WTC11 (cell line): Measurements from ENCODE around the gene BICRA. TPM values are rescaled to one million over a fixed set of nuclear protein-coding genes. Genes with fewer than 3 reads are reported as not detected.

Experiments used
- ATAC-seq: fragments of 200-7000 bp; cut with Tn5 transposase; 2 replicates; pipeline ENCODE4 v1.10.0; 2021; ENCODE audit warnings: mild to moderate bottlenecking, moderate library complexity
- CTCF ChIA-PET: fragments of 300-600 bp; sonication (Branson Sonifier 250); formaldehyde crosslinking; loops from one replicate; lab custom pipeline; 2021; ENCODE audit warnings: antibody characterized with exemption; lab: Charles Lee
- POLR2A ChIA-PET: fragments of 350-600 bp; sonication (Branson Sonifier 250); formaldehyde crosslinking; loops from one replicate; lab custom pipeline; 2021; ENCODE audit warnings: antibody characterized with exemption; lab: Charles Lee
- DNase-seq: peaks from one replicate; pipeline ENCODE4 v3.0.0; 2021; ENCODE audit warnings: low spot score
- H3K27ac Mint-ChIP-seq: 2 replicates; pipeline ENCODE4 v1.8.0; 2021; ENCODE audit warnings: mixed read lengths
- H3K27me3 Mint-ChIP-seq: 2 replicates; pipeline ENCODE4 v1.8.0; 2021; ENCODE audit warnings: low read depth, mild to moderate bottlenecking, moderate library complexity, mixed read lengths
- H3K36me3 Mint-ChIP-seq: 2 replicates; pipeline ENCODE4 v1.8.0; 2021; ENCODE audit warnings: mixed read lengths
- H3K4me1 Mint-ChIP-seq: 2 replicates; pipeline ENCODE4 v1.8.0; 2022; ENCODE audit warnings: mixed read lengths
- H3K4me3 Mint-ChIP-seq: 2 replicates; pipeline ENCODE4 v1.8.0; 2021; ENCODE audit warnings: mild to moderate bottlenecking, moderate library complexity, mixed read lengths
- H3K9me3 Mint-ChIP-seq: 2 replicates; pipeline ENCODE4 v1.8.0; 2021; ENCODE audit warnings: mixed read lengths
- ATF2 ChIP-seq: sonication (generic); formaldehyde crosslinking; IDR thresholded peaks from 2 replicates; pipeline ENCODE4 v1.8.1; 2022; ENCODE audit warnings: low read depth, missing genetic modification reagents, borderline replicate concordance
- E2F4 ChIP-seq: sonication (generic); formaldehyde crosslinking; IDR thresholded peaks from 2 replicates; pipeline ENCODE4 v1.8.1; 2022; ENCODE audit warnings: low read depth, mild to moderate bottlenecking, moderate library complexity, missing genetic modification reagents, borderline replicate concordance
- E2F5 ChIP-seq: sonication (generic); formaldehyde crosslinking; IDR thresholded peaks from 2 replicates; pipeline ENCODE4 v1.8.1; 2022; ENCODE audit warnings: mild to moderate bottlenecking, moderate library complexity, missing genetic modification reagents
- ESRRA ChIP-seq: sonication (generic); formaldehyde crosslinking; IDR thresholded peaks from 2 replicates; pipeline ENCODE4 v1.8.1; 2022; ENCODE audit warnings: mild to moderate bottlenecking, missing genetic modification reagents, borderline replicate concordance
- FOXJ3 ChIP-seq: sonication (generic); formaldehyde crosslinking; IDR thresholded peaks from 2 replicates; pipeline ENCODE4 v1.9.0; 2021; ENCODE audit warnings: missing genetic modification reagents, mild to moderate bottlenecking, borderline replicate concordance
- FOXP4 ChIP-seq: sonication (generic); formaldehyde crosslinking; IDR thresholded peaks from 2 replicates; pipeline ENCODE4 v1.8.0; 2022; ENCODE audit warnings: mild to moderate bottlenecking, missing genetic modification reagents
- GTF2I ChIP-seq: fragments of 250-450 bp; sonication (Bioruptor Pico); conservative IDR thresholded peaks from 2 replicates; pipeline ENCODE4 v1.4.0; 2021; ENCODE audit warnings: mild to moderate bottlenecking
- JAZF1 ChIP-seq: fragments of 250-450 bp; sonication (Bioruptor Pico); IDR thresholded peaks from 2 replicates; pipeline ENCODE4 v1.9.0; 2021; ENCODE audit warnings: moderate library complexity, mild to moderate bottlenecking, inconsistent platforms
- MLX ChIP-seq: sonication (generic); formaldehyde crosslinking; IDR thresholded peaks from 2 replicates; pipeline ENCODE4 v1.8.1; 2023; ENCODE audit warnings: mild to moderate bottlenecking, missing genetic modification reagents, moderate library complexity
- NFE2L1 ChIP-seq: sonication (generic); formaldehyde crosslinking; IDR thresholded peaks from 2 replicates; pipeline ENCODE4 v1.8.1; 2023; ENCODE audit warnings: missing genetic modification reagents
- NR2C2 ChIP-seq: sonication (generic); formaldehyde crosslinking; IDR thresholded peaks from 2 replicates; pipeline ENCODE4 v1.8.0; 2022; ENCODE audit warnings: mild to moderate bottlenecking, missing genetic modification reagents
- PRDM15 ChIP-seq: sonication (generic); formaldehyde crosslinking; IDR thresholded peaks from 2 replicates; pipeline ENCODE4 v1.8.0; 2022; ENCODE audit warnings: missing genetic modification reagents
- RORB ChIP-seq: fragments of 250-450 bp; sonication (Bioruptor Pico); IDR thresholded peaks from 2 replicates; pipeline ENCODE4 v1.9.0; 2021; ENCODE audit warnings: mild to moderate bottlenecking
- TEAD4 ChIP-seq: sonication (generic); formaldehyde crosslinking; IDR thresholded peaks from 2 replicates; pipeline ENCODE4 v1.8.0; 2022; ENCODE audit warnings: mild to moderate bottlenecking, missing genetic modification reagents
- ZMAT4 ChIP-seq: fragments of 250-450 bp; sonication (Bioruptor Pico); IDR thresholded peaks from 2 replicates; pipeline ENCODE4 v1.9.0; 2021; ENCODE audit warnings: mild to moderate bottlenecking
- ZNF138 ChIP-seq: sonication (generic); formaldehyde crosslinking; conservative IDR thresholded peaks from 2 replicates; pipeline ENCODE4 v1.8.1; 2022; ENCODE audit warnings: mild to moderate bottlenecking, moderate library complexity, missing genetic modification reagents
- ZNF263 ChIP-seq: sonication (generic); formaldehyde crosslinking; IDR thresholded peaks from 2 replicates; pipeline ENCODE4 v1.8.1; 2022; ENCODE audit warnings: low read depth, mild to moderate bottlenecking, moderate library complexity, missing genetic modification reagents
- ZNF317 ChIP-seq: sonication (generic); formaldehyde crosslinking; IDR thresholded peaks from 2 replicates; pipeline ENCODE4 v1.8.1; 2023; ENCODE audit warnings: low read depth, mild to moderate bottlenecking, moderate library complexity, missing genetic modification reagents, borderline replicate concordance
- ZNF671 ChIP-seq: fragments of 250-450 bp; sonication (Bioruptor Pico); IDR thresholded peaks from 2 replicates; pipeline ENCODE4 v1.8.0; 2021; ENCODE audit warnings: mild to moderate bottlenecking
- total RNA-seq: library from RNA; stranded (reverse); gene quantifications from 3 replicates; pipeline ENCODE4 v1.2.3, GENCODE V29; 2021

Gene BICRA
- total RNA-seq, 1 experiment from 2014 or later = 30.3 TPM

GRCh38 chr19:47564081-47564480 is 44.9 kb upstream of the BICRA start:
- TF ChIP-seq GTF2I (no peak), PRDM15 (no peak), NR2C2 (no peak), RORB (CRISPR knock-in tag) (no peak), ATF2 (CRISPR knock-in tag) (no peak), ZNF263 (no peak), JAZF1 (CRISPR knock-in tag) (no peak), FOXJ3 (no peak)
- no peak overlapping the region for H3K4me3 Mint-ChIP-seq
- no peaks in the 10 kb centered on the region for H3K9me3 Mint-ChIP-seq
- CTCF ChIA-PET = no interaction called here
- no peak overlapping the region for H3K27ac Mint-ChIP-seq
- DNase-seq (no peak), ATAC-seq (no peak)
- POLR2A ChIA-PET = no interaction called here
- H3K27me3 Mint-ChIP-seq = no peaks in the 10 kb centered on the region
- H3K36me3 Mint-ChIP-seq = no peaks in the 10 kb centered on the region
- peaks cover 13% of the 10 kb centered on the region for H3K4me1 Mint-ChIP-seq

GRCh38 chr19:47569331-47569730 is 39.6 kb upstream of the BICRA start:
- CTCF ChIA-PET = no interaction called here
- Mint-ChIP-seq H3K4me3 (no peak overlapping the region), H3K36me3 (no peaks in the 10 kb centered on the region), H3K9me3 (no peaks in the 10 kb centered on the region), H3K4me1 (peaks cover 6% of the 10 kb centered on the region), H3K27me3 (no peaks in the 10 kb centered on the region), H3K27ac (no peak overlapping the region)
- DNase-seq (no peak), ATAC-seq (no peak)
- TF ChIP-seq ZNF317 (CRISPR knock-in tag) = no peak
- TF ChIP-seq E2F5 (CRISPR knock-in tag) = no peak
- TF ChIP-seq ZNF138 (CRISPR knock-in tag) = no peak
- TF ChIP-seq NFE2L1 (CRISPR knock-in tag) = no peak
- no peak for TF ChIP-seq RORB (CRISPR knock-in tag)
- TF ChIP-seq ZMAT4 (CRISPR knock-in tag) = no peak
- TF ChIP-seq ESRRA (CRISPR knock-in tag) = no peak
- TF ChIP-seq TEAD4 (CRISPR knock-in tag) = no peak
- POLR2A ChIA-PET = no interaction called here

- ChIA-PET CTCF (no interaction called here), POLR2A (no interaction called here)
- DNase-seq (no peak), ATAC-seq (no peak)
- Mint-ChIP-seq H3K9me3 (no peaks in the 10 kb centered on the region), H3K4me1 (peaks cover 6% of the 10 kb centered on the region), H3K27me3 (no peaks in the 10 kb centered on the region; the same call in 1 of the 2 replicates), H3K4me3 (no peak overlapping the region), H3K27ac (no peak overlapping the region), H3K36me3 (no peaks in the 10 kb centered on the region)
- TF ChIP-seq E2F4 (CRISPR knock-in tag) (no peak), FOXP4 (CRISPR knock-in tag) (no peak), ZNF671 (CRISPR knock-in tag) (no peak), MLX (CRISPR knock-in tag) (no peak)
Measured at GRCh38 chr19:47572635-47573034, 36.3 kb upstream of the BICRA start.
